Uterus (tissue), 4 donors: Measurements from ENCODE around the gene RRP8. TPM values are rescaled to one million over a fixed set of nuclear protein-coding genes. Genes with fewer than 3 reads are reported as not detected.

Experiments
- DNase-seq, 2 donors: peaks; one replicate each; pipeline ENCODE4 v3.0.0-alpha.2; 2019 to 2020
- H3K27ac ChIP-seq, 2 donors: fragments of 200-600 bp; sonication (generic); 1 replicate in 1 of 2; 2 replicates in 1 of 2; pipeline ENCODE4 v1.5.1; 2016 to 2018
- H3K27me3 ChIP-seq, 2 donors: fragments of 200-600 bp; sonication (generic); one replicate each; pipeline ENCODE4 v1.5.1; 2018 to 2019; ENCODE audit warnings: control low read depth in 1 of 2
- H3K36me3 ChIP-seq, 2 donors: fragments of 200-600 bp; sonication (generic); one replicate each; pipeline ENCODE4 v1.5.1; 2019; ENCODE audit warnings: control low read depth in 1 of 2
- H3K4me1 ChIP-seq, 2 donors: fragments of 200-600 bp; sonication (generic); one replicate each; pipeline ENCODE4 v1.5.1; 2018 to 2019; ENCODE audit warnings: control low read depth in 1 of 2
- H3K4me3 ChIP-seq, 2 donors: fragments of 200-600 bp; sonication (generic); 1 replicate in 1 of 2; 2 replicates in 1 of 2; pipeline ENCODE4 v1.5.1; 2018 to 2019; ENCODE audit warnings: mild to moderate bottlenecking in 1 of 2
- H3K9me3 ChIP-seq, 2 donors: fragments of 200-600 bp; sonication (generic); one replicate each; pipeline ENCODE4 v1.5.1; 2019; ENCODE audit warnings: control low read depth in 1 of 2
- POLR2A ChIP-seq, 2 donors: fragments of 450-650 bp; IDR thresholded peaks; one replicate each; pipeline ENCODE4 v1.6.1; 2016; ENCODE audit warnings: antibody characterized with exemption in 2 of 2, mild to moderate bottlenecking in 1 of 2, moderate library complexity in 1 of 2
- intact Hi-C: fragments of 100-400 bp; cut with DNase I; formaldehyde crosslinking; loops from one replicate; pipeline ENCODE4 v1.15.1; 2023; ENCODE audit warnings: low total_unique reads
- total RNA-seq, 4 donors: library from RNA; depleted of rRNA in 3 of 4; stranded (reverse); fragments of >200 nt in 3 of 4; gene quantifications; one replicate each; pipeline versions ENCODE4 v1.1.0 to v1.2.4, GENCODE V29; 2014 to 2023
- TF ChIP-seq, protein P1 (sequence below), 4 experiments: fragments of 200-600 bp in 2 of 4; fragments of 450-650 bp in 2 of 4; sonication (generic) in 2 of 4; IDR thresholded peaks; one replicate each; pipeline ENCODE4 v1.5.1; 2016 to 2019; ENCODE audit warnings: antibody characterized with exemption in 4 of 4, mild to moderate bottlenecking in 2 of 4, moderate library complexity in 1 of 4
- donor health status: DM: yes; HTN: yes; CAD: no.

RRP8 gene
- total RNA-seq, 4 donors from 2014 or later: 12.6 to 41.2 (median 26.9) TPM

DNA sequence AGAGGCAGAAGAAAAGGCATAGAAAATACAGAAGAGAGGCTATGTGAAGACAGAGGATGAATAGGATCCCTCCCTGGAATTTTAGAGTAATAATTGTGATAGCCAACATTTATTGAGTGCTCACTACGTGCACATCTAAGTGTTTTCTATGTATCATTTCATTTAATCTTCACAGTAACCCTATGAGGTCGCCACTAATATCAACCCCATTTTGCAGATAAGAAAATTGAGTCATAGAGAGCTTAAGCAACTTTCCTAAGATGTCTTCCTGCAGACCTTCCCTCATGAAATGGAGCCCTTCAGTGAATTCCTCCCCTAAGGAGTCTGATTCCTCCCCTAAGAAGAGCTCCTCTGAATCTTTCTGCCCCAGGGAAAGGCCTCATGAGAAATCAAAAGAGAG is 38.1 kb downstream of the RRP8 start:
- TF ChIP-seq, protein P1, sequence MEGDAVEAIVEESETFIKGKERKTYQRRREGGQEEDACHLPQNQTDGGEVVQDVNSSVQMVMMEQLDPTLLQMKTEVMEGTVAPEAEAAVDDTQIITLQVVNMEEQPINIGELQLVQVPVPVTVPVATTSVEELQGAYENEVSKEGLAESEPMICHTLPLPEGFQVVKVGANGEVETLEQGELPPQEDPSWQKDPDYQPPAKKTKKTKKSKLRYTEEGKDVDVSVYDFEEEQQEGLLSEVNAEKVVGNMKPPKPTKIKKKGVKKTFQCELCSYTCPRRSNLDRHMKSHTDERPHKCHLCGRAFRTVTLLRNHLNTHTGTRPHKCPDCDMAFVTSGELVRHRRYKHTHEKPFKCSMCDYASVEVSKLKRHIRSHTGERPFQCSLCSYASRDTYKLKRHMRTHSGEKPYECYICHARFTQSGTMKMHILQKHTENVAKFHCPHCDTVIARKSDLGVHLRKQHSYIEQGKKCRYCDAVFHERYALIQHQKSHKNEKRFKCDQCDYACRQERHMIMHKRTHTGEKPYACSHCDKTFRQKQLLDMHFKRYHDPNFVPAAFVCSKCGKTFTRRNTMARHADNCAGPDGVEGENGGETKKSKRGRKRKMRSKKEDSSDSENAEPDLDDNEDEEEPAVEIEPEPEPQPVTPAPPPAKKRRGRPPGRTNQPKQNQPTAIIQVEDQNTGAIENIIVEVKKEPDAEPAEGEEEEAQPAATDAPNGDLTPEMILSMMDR (IDR thresholded peaks at IDR 0.05): no peak
- TF ChIP-seq POLR2A (IDR thresholded peaks at IDR 0.05): no peak
- intact Hi-C loops: no loop called here
- H3K4me1 ChIP-seq: no peaks in the 10 kb centered on the region

DNA sequence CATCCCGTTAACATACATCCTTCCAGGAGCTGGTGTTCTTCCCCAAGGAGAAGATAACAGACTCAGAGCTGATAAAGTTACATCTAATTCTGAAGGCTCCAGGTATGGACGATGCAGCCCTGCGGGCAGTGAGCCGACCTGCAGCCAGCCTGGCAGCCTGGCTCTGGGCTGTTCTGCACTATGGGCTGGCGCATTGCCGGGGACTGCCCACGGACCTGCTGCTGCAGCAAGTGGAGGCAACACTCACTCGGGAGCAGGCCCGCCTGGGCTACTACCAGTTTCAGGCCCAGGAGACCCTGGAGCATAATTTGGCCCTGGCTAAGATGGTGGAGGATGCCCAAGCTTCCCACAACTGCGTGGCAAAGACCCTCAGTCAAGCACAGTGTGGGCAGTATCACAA is 39.7 kb downstream of the RRP8 start:
- Histone ChIP-seq H3K36me3 (no peaks in the 10 kb centered on the region), H3K4me3 (no peak overlapping the region), H3K9me3 (no peaks in the 10 kb centered on the region), H3K27me3 (no peaks in the 10 kb centered on the region), H3K4me1 (no peaks in the 10 kb centered on the region), H3K27ac (no peak overlapping the region)
- intact Hi-C loops: no loop called here
- TF ChIP-seq, protein P1 (IDR thresholded peaks at IDR 0.05): no peak
- TF ChIP-seq POLR2A (IDR thresholded peaks at IDR 0.05): no peak
- no peak for DNase-seq

More for the DNA sequence above, 38.1 kb downstream of the RRP8 start:
- Histone ChIP-seq H3K9me3 (no peaks in the 10 kb centered on the region), H3K27ac (no peak overlapping the region), H3K36me3 (no peaks in the 10 kb centered on the region), H3K27me3 (no peaks in the 10 kb centered on the region), H3K4me3 (no peak overlapping the region)
- no peak for DNase-seq

DNA sequence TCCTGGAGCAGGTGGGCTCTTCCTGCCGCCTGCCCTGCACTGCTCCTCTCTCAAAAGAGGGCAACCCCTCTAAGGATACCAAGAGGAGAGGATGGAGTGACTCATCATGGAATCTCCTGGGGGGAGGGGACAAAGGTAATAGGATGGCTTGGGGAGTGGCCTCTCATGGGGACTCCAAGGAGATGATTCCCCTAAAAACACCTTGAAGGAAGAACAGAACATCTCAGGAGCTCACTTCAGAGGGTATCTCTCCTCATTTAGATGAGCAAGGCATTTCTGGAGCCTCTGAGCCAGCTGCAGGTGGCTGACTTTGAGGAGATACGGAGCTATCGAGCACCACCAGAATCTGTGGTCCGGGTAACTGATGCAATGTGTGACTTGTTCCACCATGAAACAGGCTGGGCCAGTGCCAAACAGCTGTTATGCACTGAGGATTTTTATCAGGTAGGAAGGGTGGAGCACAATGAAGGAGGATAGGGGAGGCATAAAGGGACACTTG is 40.2 kb downstream of the RRP8 start:
- H3K9me3 ChIP-seq: no peaks in the 10 kb centered on the region
- H3K27me3 ChIP-seq: no peaks in the 10 kb centered on the region
- H3K36me3 ChIP-seq: no peaks in the 10 kb centered on the region
- TF ChIP-seq, protein P1 (IDR thresholded peaks at IDR 0.05): no peak
- TF ChIP-seq POLR2A (IDR thresholded peaks at IDR 0.05): no peak
- DNase-seq: no peak
- intact Hi-C loops: no loop called here
- no peaks in the 10 kb centered on the region for H3K4me1 ChIP-seq
- H3K27ac ChIP-seq: no peak overlapping the region
- H3K4me3 ChIP-seq: no peak overlapping the region

DNA sequence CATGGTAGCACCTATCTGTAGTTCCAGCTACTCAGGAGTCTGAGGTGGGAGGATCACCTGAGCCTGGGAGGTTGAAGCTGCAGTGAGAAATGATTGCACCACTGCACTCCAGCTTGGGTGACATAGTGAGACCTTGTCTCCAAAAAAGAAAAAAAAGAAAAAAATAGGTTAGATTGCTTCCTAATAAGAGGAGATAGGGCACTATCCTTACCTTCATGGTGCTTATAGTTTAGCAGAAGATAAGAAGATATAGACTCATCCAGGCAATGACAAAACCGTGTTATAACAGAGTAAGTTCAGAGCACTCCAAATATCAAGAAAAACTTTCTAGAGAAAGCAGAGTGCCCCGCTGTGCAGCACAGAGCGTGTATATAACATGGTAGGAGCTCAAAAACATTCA is 42.1 kb downstream of the RRP8 start:
- intact Hi-C loops: no loop called here
- Histone ChIP-seq H3K27me3 (no peaks in the 10 kb centered on the region), H3K27ac (no peak overlapping the region), H3K9me3 (no peaks in the 10 kb centered on the region), H3K36me3 (no peaks in the 10 kb centered on the region), H3K4me3 (no peak overlapping the region), H3K4me1 (no peaks in the 10 kb centered on the region)
- TF ChIP-seq, protein P1 (IDR thresholded peaks at IDR 0.05): no peak
- no peak for TF ChIP-seq POLR2A (IDR thresholded peaks at IDR 0.05)
- no peak for DNase-seq

DNA sequence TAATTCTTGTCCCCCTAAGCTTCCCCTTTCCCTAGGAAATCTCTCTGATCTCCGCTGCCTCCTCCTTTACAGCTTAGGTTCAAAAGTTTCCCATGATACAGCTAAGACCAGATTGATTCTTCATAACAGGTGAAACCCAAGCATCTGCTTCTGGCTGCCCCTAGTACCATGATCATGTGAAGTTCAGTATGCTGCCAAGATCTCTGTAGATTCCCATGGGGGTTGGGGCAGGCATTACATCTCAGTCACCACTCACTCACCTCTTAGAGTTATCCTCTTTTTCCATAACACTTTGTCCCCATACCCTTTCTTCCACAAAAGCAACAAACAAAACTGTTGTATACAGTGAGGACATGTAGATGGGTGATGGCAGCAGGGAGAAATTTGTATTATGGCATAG is 44.0 kb downstream of the RRP8 start:
- DNase-seq: no peak
- intact Hi-C loops: no loop called here
- TF ChIP-seq POLR2A (IDR thresholded peaks at IDR 0.05): no peak
- TF ChIP-seq, protein P1 (IDR thresholded peaks at IDR 0.05): no peak
- Histone ChIP-seq H3K27ac (no peak overlapping the region), H3K4me1 (no peaks in the 10 kb centered on the region), H3K36me3 (no peaks in the 10 kb centered on the region), H3K4me3 (no peak overlapping the region), H3K9me3 (no peaks in the 10 kb centered on the region), H3K27me3 (no peaks in the 10 kb centered on the region)
